Testis (tissue), 2 donors: ENCODE data around the gene BACE1-AS.

ENCODE experiments used
- CTCF ChIP-seq, 3 experiments: fragments of 450-650 bp in 2 of 3; fragments of 200-600 bp in 1 of 3; sonication (generic) in 1 of 3; IDR thresholded peaks; one replicate each; pipeline ENCODE4 v1.5.1; 2016 to 2019; ENCODE audit warnings: antibody characterized with exemption in 3 of 3, mild to moderate bottlenecking in 2 of 3, moderate library complexity in 1 of 3
- POLR2A ChIP-seq: fragments of 450-650 bp; IDR thresholded peaks from one replicate; pipeline ENCODE4 v1.6.1; 2017; ENCODE audit warnings: antibody characterized with exemption, mild to moderate bottlenecking, moderate library complexity

- TF ChIP-seq POLR2A, result no peak
- TF ChIP-seq CTCF (IDR thresholded peaks at IDR 0.05), result no peak
Observed at GRCh38 chr11:117296881-117297280, 5.7 kb downstream of the BACE1-AS start.
